ENCODE measurements around the gene IRAK3.

IRAK3 gene

DNA sequence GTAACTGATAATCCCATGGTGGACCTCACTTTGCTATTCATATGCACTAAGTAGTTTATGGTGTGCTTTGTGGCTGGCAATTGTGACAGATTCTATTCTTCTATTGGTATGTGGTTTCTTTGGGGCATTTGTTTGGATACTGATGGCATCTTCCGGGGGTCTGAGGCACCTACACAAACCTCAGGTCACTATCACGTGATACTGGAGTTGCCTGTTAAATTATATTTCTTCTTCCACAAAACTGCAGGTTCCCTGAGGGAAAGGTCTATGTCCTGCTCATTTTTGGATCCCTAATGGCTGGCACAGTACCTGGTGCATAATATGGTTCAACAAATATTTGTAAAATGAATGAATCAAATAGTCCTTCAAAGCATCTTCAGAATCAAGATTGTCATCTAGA, 63.8 kb downstream of the IRAK3 start:
- TF ChIP-seq, protein P1, sequence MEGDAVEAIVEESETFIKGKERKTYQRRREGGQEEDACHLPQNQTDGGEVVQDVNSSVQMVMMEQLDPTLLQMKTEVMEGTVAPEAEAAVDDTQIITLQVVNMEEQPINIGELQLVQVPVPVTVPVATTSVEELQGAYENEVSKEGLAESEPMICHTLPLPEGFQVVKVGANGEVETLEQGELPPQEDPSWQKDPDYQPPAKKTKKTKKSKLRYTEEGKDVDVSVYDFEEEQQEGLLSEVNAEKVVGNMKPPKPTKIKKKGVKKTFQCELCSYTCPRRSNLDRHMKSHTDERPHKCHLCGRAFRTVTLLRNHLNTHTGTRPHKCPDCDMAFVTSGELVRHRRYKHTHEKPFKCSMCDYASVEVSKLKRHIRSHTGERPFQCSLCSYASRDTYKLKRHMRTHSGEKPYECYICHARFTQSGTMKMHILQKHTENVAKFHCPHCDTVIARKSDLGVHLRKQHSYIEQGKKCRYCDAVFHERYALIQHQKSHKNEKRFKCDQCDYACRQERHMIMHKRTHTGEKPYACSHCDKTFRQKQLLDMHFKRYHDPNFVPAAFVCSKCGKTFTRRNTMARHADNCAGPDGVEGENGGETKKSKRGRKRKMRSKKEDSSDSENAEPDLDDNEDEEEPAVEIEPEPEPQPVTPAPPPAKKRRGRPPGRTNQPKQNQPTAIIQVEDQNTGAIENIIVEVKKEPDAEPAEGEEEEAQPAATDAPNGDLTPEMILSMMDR (IDR thresholded peaks at IDR 0.05; ENCODE audit: unreplicated experiment in 3 of 3), result no peak
- Mint-ChIP-seq H3K27ac (no peak overlapping the region), H3K4me3 (no peak overlapping the region), H3K9me3 (no peaks in the 10 kb centered on the region), H3K27me3 (ENCODE audit: low read depth) (no peaks in the 10 kb centered on the region), H3K36me3 (ENCODE audit: low read depth) (no peaks in the 10 kb centered on the region), H3K4me1 (no peaks in the 10 kb centered on the region)

DNA sequence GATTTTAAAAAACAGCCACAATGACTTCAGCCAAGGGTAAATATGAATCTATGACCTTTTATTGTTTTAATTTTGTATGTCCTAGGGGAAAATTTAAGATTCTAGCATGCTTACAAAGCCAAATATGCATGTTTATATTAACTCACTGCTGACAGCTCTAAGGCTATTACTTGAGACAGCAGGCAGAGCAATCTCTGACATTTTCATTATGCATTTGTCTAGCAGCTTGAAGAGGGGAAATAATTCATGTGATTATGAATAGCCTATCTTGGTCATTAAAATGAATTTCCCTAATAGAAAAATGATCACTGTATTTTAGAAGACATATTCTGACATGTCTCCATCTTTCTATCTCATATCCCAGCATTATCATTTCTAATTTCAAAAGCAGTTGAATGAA, 66.7 kb downstream of the IRAK3 start:
- Mint-ChIP-seq H3K27ac (no peak overlapping the region), H3K4me1 (no peaks in the 10 kb centered on the region), H3K4me3 (no peak overlapping the region), H3K27me3 (ENCODE audit: low read depth) (no peaks in the 10 kb centered on the region), H3K9me3 (no peaks in the 10 kb centered on the region), H3K36me3 (ENCODE audit: low read depth) (no peaks in the 10 kb centered on the region)
- TF ChIP-seq, protein P1 (IDR thresholded peaks at IDR 0.05; ENCODE audit: unreplicated experiment in 3 of 3), result no peak

DNA sequence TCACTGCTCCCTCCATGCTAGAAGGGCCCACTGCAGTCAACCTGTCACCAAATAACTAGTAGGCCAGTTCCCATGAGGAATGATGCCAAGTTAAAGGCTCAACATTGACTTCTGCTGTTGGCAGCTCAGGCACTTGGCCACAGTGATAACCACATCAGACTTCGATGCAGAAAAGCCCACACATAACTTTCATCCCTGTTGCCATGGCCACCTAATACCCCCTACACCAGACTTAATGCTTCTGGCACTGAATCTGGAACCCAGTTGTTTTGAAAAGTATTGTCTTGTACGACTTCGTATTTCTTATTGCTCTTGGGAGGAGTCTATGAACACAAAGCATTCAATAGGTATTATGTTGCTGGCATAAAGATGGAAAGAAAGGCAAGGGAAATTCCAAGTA, 69.0 kb downstream of the IRAK3 start:
- H3K36me3 Mint-ChIP-seq (ENCODE audit: low read depth), result no peaks in the 10 kb centered on the region
- H3K27ac Mint-ChIP-seq, result no peak overlapping the region
- no peaks in the 10 kb centered on the region for H3K9me3 Mint-ChIP-seq
- H3K4me3 Mint-ChIP-seq, result no peak overlapping the region
- no peaks in the 10 kb centered on the region for H3K4me1 Mint-ChIP-seq
- no peaks in the 10 kb centered on the region for H3K27me3 Mint-ChIP-seq (ENCODE audit: low read depth)
- TF ChIP-seq, protein P1 (IDR thresholded peaks at IDR 0.05; ENCODE audit: unreplicated experiment in 3 of 3), result no peak

DNA sequence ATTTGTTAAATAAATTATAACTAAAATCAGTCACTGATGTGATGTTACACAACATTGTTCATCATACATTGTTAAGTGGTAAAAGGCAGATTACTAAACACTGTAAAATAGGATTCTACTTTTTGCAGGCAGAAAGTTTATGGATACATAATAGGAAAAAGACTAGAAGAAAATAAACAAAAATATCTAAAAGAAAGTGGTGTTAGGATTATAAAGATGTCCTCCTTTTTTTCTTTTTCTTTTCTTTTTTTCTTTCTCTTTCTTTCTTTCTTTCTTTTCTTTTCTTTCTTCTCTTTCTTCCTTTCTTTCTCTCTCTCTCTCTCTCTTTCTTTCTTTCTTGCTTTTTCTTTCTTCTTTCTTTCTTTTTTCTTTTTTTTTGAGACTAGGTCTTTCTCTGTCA, 73.7 kb downstream of the IRAK3 start:
- no peaks in the 10 kb centered on the region for H3K36me3 Mint-ChIP-seq (ENCODE audit: low read depth)
- no peaks in the 10 kb centered on the region for H3K9me3 Mint-ChIP-seq
- H3K27ac Mint-ChIP-seq, result no peak overlapping the region
- H3K4me1 Mint-ChIP-seq, result no peaks in the 10 kb centered on the region
- H3K27me3 Mint-ChIP-seq (ENCODE audit: low read depth), result peaks cover 4% of the 10 kb centered on the region
- TF ChIP-seq, protein P1 (IDR thresholded peaks at IDR 0.05; ENCODE audit: unreplicated experiment in 3 of 3), result no peak
- no peak overlapping the region for H3K4me3 Mint-ChIP-seq

DNA sequence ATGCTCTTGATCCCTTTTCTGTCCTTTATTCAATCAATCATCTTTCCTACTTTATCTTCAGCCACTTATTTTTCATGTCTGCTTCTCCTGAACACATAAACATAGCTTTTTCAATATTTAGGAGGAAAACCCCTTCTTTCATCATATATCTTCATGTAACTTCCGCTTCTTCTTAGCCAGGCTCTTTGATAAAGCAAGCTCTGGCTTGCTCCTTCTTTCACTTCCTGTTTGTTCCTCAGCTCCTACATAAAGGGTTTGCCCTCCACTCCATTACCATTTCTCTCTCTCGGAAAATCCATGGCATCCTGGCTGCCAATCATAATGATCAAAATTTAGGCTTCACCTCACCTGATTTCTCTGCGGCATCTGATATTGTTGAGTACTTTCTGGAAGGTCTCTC, 79.5 kb downstream of the IRAK3 start:
- Mint-ChIP-seq H3K36me3 (ENCODE audit: low read depth) (no peaks in the 10 kb centered on the region), H3K27me3 (ENCODE audit: low read depth) (peaks cover 4% of the 10 kb centered on the region), H3K9me3 (no peaks in the 10 kb centered on the region), H3K4me3 (no peak overlapping the region), H3K4me1 (peaks cover 3% of the 10 kb centered on the region), H3K27ac (no peak overlapping the region)
- TF ChIP-seq, protein P1 (IDR thresholded peaks at IDR 0.05; ENCODE audit: unreplicated experiment in 3 of 3), result no peak

DNA sequence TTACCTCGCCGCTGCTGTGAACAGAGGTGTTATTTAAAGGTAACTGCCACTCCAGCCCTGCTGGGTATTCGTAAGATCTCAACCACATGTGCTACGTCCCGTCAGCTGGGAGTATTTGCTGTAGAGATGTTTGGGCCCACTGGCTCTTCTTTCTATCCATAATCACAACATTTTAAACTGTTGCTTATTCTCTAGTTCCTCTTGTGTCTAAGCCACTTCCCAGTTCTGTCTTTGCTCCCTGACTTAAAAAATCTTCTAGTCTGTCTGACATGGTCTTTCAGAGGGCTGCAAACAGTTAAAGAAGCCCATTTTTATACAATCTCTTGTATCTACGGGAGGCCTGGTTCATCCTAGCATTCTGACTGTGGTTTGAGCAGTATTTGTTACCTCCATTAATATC, 80.1 kb downstream of the IRAK3 start:
- peaks cover 3% of the 10 kb centered on the region for H3K4me1 Mint-ChIP-seq
- H3K36me3 Mint-ChIP-seq (ENCODE audit: low read depth), result no peaks in the 10 kb centered on the region
- no peak overlapping the region for H3K27ac Mint-ChIP-seq
- peaks cover 4% of the 10 kb centered on the region for H3K27me3 Mint-ChIP-seq (ENCODE audit: low read depth)
- H3K4me3 Mint-ChIP-seq, result no peak overlapping the region
- TF ChIP-seq, protein P1 (IDR thresholded peaks at IDR 0.05; ENCODE audit: unreplicated experiment in 3 of 3), result no peak
- H3K9me3 Mint-ChIP-seq, result no peaks in the 10 kb centered on the region
